ENCODE data around the gene GALNT18.

The GALNT18 gene

DNA sequence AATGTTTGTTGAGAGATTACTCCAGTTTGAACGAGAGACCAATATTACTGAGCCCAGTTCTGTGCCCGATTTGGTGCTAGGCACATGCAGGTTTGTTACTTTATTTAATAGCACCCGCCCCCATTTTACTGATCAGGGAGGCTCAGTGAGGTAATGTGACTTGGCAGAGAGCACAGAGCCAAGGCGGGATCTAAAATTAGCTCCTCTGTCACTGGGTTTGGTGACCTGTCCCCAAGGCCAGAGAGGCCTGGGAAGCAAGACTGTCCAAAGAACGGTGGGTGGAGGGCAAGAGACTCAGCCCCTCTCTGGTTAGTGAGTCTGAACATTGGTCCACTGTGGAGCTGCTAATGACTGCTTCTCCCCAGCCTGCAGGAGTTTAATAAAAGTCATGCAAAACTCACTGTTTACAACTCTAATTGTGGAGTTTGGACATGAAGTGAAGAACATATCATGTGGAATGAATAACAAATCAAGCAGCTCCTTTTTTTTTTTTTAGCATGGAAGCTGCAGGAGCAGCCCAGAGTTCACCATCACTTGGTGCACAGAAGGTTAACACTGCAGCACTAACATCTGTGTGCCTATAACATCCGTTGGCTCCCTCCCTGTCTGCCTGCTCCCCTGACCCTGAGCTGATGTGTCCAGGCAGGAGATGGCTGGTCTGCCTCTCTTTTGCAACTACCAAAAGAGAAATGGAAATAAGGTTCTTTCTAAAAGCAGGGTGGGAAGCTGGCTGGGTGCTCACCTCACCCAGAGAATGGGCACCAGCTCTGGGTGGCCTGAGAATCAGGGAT lies 307.7 kb downstream of the GALNT18 start:
- DNase-seq (ENCODE audit: extremely low spot score) = no peak
- ChIA-PET POLR2A (no interaction called here), CTCF (interaction anchor here (1.4 to 1.6 kb wide), 2 partner anchors 10 to 45 kb away, joined by 4 to 5 read pairs; no protein-coding TSS in a partner anchor)
- TF ChIP-seq, protein P1, sequence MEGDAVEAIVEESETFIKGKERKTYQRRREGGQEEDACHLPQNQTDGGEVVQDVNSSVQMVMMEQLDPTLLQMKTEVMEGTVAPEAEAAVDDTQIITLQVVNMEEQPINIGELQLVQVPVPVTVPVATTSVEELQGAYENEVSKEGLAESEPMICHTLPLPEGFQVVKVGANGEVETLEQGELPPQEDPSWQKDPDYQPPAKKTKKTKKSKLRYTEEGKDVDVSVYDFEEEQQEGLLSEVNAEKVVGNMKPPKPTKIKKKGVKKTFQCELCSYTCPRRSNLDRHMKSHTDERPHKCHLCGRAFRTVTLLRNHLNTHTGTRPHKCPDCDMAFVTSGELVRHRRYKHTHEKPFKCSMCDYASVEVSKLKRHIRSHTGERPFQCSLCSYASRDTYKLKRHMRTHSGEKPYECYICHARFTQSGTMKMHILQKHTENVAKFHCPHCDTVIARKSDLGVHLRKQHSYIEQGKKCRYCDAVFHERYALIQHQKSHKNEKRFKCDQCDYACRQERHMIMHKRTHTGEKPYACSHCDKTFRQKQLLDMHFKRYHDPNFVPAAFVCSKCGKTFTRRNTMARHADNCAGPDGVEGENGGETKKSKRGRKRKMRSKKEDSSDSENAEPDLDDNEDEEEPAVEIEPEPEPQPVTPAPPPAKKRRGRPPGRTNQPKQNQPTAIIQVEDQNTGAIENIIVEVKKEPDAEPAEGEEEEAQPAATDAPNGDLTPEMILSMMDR (IDR thresholded peaks at IDR 0.05; ENCODE audit: control extremely low read depth, extremely low read depth, low read depth, missing control alignments) = no peak

DNA sequence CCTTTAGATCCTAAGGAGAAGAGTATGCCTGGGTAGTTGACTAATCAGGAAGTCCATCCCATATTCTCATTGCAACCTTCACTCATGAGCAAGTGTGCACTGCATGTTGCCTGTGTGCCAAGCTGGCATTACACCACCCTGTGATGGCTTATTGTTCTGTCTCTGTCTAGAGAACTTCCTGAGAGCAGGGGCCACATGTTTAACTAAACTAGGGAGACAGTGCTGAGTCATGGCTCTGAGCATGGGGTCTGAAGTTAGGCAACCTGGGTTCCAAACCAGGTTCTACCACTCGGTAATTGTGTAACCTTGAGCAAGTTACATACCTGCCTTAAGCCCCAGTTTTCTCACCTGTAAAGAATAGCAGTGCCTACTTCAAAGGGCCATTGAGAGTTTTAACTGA lies 308.4 kb downstream of the GALNT18 start:
- ChIA-PET POLR2A (no interaction called here), CTCF (interaction anchor here (1.4 to 1.6 kb wide), 2 partner anchors 9 to 45 kb away, joined by 4 to 5 read pairs; no protein-coding TSS in a partner anchor)
- TF ChIP-seq, protein P1 (IDR thresholded peaks at IDR 0.05; ENCODE audit: control extremely low read depth, extremely low read depth, low read depth, missing control alignments) = no peak
- DNase-seq (ENCODE audit: extremely low spot score) = no peak

DNA sequence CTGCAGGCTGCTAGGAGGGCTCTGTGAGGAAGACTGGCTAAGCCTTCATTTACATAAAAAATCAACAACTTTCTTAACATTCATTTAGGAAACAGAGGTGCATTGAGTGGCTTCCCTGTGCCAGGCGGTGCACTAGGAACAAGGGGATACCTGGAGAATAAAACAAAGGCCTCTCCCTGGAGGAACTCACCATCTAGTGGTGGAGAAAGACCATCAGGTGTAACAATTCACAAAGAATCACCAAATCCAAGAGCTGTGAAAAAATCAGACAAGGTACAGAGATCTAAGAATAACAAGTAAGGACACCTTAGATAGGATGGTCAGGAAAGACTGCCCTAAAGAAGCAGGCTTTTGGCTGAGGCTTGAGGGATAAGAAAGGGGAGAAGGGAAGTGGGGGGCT lies 309.1 kb downstream of the GALNT18 start:
- TF ChIP-seq, protein P1 (IDR thresholded peaks at IDR 0.05; ENCODE audit: control extremely low read depth, extremely low read depth, low read depth, missing control alignments) = no peak
- POLR2A ChIA-PET = no interaction called here
- CTCF ChIA-PET = interaction anchor here (1.6 kb wide), 1 partner anchor 8 kb away, joined by 5 read pairs; no protein-coding TSS in a partner anchor
- DNase-seq (ENCODE audit: extremely low spot score) = no peak

DNA sequence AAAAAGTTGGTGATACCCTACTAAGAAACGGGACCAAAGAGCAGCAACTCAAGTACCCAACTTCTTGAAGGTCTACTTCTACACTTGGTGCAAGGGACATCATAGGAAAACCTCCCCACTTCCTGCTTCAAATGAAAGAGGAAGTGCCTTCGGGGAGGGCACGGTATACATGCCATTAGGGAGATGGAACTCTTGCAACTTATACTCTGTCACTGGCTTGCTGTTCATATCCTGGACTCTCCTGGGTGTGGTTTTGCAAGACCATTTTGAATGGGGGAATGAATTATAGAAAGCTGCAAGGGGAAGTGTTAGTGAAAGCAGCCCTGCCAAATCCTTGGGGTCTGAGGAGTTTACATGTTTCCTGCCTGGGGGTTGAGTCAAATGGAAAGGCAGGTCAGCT lies 310.6 kb downstream of the GALNT18 start:
- ChIA-PET CTCF (interaction anchor here (1.3 kb wide), 1 partner anchor 275 kb away, joined by 3 read pairs; no protein-coding TSS in a partner anchor), POLR2A (no interaction called here)
- TF ChIP-seq, protein P1 (IDR thresholded peaks at IDR 0.05; ENCODE audit: control extremely low read depth, extremely low read depth, low read depth, missing control alignments) = no peak
- DNase-seq (ENCODE audit: extremely low spot score) = no peak

DNA sequence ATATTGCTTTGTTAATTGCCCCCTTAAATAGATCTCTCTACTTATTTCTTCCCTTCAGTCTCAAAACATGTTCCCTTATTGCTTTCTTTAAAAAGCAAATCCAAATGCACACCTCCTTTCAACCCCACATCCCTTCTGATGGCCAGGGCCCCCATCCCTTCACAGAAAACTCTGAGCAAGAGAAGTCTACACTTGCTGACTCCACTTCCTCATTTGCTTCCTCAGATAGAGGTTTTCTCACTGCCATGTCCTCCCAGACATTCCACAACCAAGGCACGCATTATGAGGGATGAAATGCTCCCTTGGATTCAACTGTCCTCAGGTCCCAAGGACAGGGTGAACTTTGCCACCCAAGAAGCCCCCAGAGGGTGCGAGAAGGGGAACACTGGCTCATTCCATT lies 311.9 kb downstream of the GALNT18 start:
- POLR2A ChIA-PET = no interaction called here
- CTCF ChIA-PET = interaction anchor here (1.0 kb wide), 1 partner anchor 9 kb away, joined by 3 read pairs; no protein-coding TSS in a partner anchor
- TF ChIP-seq, protein P1 (IDR thresholded peaks at IDR 0.05; ENCODE audit: control extremely low read depth, extremely low read depth, low read depth, missing control alignments) = no peak
- no peak for DNase-seq (ENCODE audit: extremely low spot score)

DNA sequence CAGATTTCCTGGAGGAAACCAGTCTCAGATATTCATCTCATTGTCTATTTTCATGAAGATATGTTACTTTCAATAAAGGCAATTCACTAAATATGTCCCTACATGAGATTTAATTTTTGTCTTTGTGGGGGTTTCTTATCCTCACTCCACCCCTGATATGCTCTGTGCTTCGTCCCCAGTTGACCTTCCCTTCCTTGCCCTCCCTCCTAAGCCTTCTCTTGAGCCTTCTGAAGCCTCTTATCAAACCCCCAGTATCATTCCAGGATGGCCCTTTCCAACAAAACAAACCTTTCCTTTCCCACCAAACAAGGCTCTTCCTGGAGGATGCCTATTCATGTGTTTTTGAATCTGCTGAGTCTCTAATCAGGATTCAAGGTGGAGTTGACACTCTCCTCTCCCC lies 313.6 kb downstream of the GALNT18 start:
- TF ChIP-seq, protein P1 (IDR thresholded peaks at IDR 0.05; ENCODE audit: control extremely low read depth, extremely low read depth, low read depth, missing control alignments) = no peak
- ChIA-PET POLR2A (no interaction called here), CTCF (no interaction called here)
- no peak for DNase-seq (ENCODE audit: extremely low spot score)
